ENCODE results near the gene CPT1B. TPM values are rescaled to one million over a fixed set of nuclear protein-coding genes. Genes with fewer than 3 reads are reported as not detected.
A peak's percentile ranks its signal among the peaks of the same experiment; 100 is the strongest.

Gene CPT1B
- total and polyA plus RNA-seq, 10 of the 15 experiments (the other 5 are each of a cell fraction or from before 2014, with no cell fraction given), result 3.5 to 54.0 (median 21.7) TPM

GRCh38 chr22:50582493-50583293 lies 4.5 kb upstream of the CPT1B start, which contains the start of gene CHKB (continued):
- TF ChIP-seq NFYB (IDR thresholded peaks at IDR 0.05; ENCODE audit: insufficient read depth, low read depth, low read length), result peak; percentile 93
- peak; percentile 99 for TF ChIP-seq NR2F1 (conservative IDR thresholded peaks at IDR 0.05)
- TF ChIP-seq IRF3 (IDR thresholded peaks at IDR 0.05), result 0 out of 2 replicates have a peak, but pooled peaks have one; percentile 53
- peak; percentile 46 for TF ChIP-seq RELA (IDR thresholded peaks at IDR 0.05; ENCODE audit: borderline replicate concordance, partially characterized antibody)
- peak; percentile 46; the same call in 1 of the 2 replicates for TF ChIP-seq CHD2 (IDR thresholded peaks at IDR 0.05; ENCODE audit: borderline replicate concordance, low read depth, low read length)
- TF ChIP-seq FOS (IDR thresholded peaks at IDR 0.05; ENCODE audit: borderline replicate concordance, extremely low read depth, insufficient read length), result peak; percentile 32
- TF ChIP-seq E4F1 (IDR thresholded peaks at IDR 0.05; ENCODE audit: borderline replicate concordance, partially characterized antibody), result peak; percentile 29
- TF ChIP-seq REST (IDR thresholded peaks at IDR 0.05; ENCODE audit: low read depth, low read length), result no peak
- no peak for TF ChIP-seq SIN3A (IDR thresholded peaks at IDR 0.05; ENCODE audit: low read depth, low read length)
- TF ChIP-seq MEF2B (IDR thresholded peaks at IDR 0.05; ENCODE audit: partially characterized antibody, poor library complexity, severe bottlenecking), result peak; percentile 47
- no peak for TF ChIP-seq HSF1 (IDR thresholded peaks at IDR 0.05; ENCODE audit: low read depth, low read length)
- TF ChIP-seq SMC3 (IDR thresholded peaks at IDR 0.05; ENCODE audit: borderline replicate concordance, low read length), result 0 out of 2 replicates have a peak, but pooled peaks have one; percentile 3
- TF ChIP-seq NR2C2 (IDR thresholded peaks at IDR 0.05; ENCODE audit: borderline replicate concordance, control insufficient read depth, insufficient read length, low read depth), result peak; percentile 62
- no peak for TF ChIP-seq CEBPB (IDR thresholded peaks at IDR 0.05; ENCODE audit: borderline replicate concordance in 1 of 2, low read depth in 2 of 2, low read length in 2 of 2)
- no peak for TF ChIP-seq SMAD1 (IDR thresholded peaks at IDR 0.05; ENCODE audit: low read depth, partially characterized antibody)
- no peak for TF ChIP-seq MYC (IDR thresholded peaks at IDR 0.05; ENCODE audit: insufficient read depth, insufficient read length, insufficient replicate concordance, low read length, severe bottlenecking)
- 0 out of 2 replicates have a peak, but pooled peaks have one; percentile 39 for TF ChIP-seq TCF12 (IDR thresholded peaks at IDR 0.05; ENCODE audit: low read depth, low read length)
- no peak for TF ChIP-seq WRNIP1 (IDR thresholded peaks at IDR 0.05; ENCODE audit: borderline replicate concordance, low read depth, low read length)
- TF ChIP-seq PML (IDR thresholded peaks at IDR 0.05; ENCODE audit: low read length), result peak; percentile 85; the same call in 1 of the 2 replicates
- 0 out of 2 replicates have a peak, but pooled peaks have one; percentile 37 for TF ChIP-seq TCF3 (IDR thresholded peaks at IDR 0.05; ENCODE audit: borderline replicate concordance, insufficient read depth, low read depth, low read length)
